Measurements from ENCODE around the gene IRF2.

Gene IRF2

DNA sequence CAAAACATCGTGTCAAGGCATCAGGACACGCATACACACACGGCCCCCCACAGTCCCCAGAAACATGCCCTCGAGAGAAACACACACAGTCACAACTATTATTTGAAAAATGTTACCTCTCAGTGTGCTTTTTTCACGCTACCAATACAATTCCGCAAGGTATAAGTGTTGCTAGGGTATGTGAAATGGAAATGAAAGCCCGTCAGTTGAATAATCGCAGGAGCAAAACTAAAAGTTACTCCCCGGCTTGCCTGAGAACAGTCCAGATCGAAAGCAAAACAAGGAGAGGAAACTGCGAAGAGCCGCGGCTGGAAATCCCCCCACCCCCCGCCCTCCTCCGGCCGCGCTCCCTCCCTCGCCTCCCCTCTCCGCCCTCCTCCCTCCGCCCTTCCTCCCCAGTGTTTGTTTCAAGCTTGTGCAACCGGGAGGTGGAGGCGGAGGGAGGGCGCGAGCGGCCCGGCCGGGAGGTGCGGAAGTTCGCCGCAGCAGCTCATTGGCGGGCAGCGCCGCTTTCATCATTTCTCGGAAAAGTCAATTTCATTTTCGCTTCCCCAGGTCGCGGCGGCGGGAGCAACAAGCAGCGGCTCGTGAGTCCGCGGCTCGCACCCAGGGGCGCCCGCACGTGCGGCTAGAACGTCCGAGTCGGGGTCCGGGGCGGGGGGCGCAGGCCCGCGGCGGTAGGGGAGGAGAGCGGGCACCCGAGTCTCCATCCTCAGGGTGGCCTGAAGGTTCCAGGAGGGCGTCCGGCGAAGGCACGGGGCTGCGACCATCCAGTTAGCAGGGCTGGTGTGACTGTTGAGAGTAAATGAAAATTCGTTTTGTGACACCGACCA, at the start of gene IRF2:
IRF2 (minus strand) TSS at position 288 of the 833 bp plus-strand sequence. CDS start 45,486 bp downstream, outside the sequence.
- peak; percentile 70 for DNase-seq

DNA sequence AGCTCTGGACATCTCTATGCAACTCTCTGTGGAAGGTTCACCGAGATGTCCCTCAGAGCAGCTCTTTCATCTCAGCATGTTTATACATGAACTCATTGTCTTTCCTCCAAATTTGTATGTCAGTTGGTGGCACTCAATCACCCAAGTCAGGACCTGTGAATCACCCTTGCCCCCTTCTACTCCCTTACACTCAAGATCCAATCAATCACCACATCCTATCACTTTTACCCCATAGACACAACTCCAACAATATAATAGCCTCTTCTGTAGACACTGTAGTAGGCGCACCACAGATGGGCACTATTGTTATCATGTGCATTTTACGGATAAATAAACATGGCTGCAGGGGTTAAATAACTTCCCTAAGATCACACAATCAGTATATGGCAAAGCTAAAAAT, 41.3 kb upstream of the IRF2 start:
- DNase-seq: no peak

DNA sequence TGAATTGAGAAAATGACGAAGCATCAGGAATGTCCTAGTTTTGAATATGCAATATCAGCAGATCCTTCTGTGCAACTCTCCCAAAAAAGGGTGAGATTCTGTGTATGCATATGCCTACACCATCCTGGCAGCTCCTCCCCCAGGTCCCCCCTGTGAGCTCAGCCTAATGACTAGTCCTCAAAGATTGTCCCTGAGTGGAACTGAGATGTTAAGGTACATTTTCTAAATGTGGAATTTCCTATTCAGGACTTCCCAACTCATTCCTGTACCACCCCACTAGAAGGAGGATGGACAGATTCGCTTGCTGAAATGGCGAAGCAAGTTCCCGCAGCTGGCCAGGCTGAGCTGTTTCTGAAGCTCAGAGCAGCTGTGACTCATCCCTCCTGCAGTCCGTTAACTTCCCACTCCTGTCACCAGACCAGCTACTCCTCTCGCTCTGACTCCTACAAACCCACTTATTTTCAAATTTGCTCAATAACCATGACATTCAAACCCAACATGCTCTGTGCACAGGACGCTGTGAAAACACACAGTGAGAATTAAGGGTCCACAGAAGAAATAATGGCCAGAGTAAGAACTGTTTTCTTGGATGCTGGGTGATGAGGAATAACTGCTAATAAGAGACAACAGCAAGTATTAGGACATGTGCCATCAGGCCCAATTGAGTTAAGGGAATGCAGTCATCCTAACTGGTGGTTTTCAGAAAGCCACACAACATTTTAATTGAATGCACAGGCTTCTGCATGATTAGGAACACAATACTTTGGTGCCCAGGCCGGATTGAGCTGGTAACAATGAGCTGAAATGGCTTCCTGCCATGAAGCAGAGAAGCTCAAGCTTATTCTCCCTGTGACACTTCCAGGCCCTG, 40.0 kb upstream of the IRF2 start:
- DNase-seq: no peak

DNA sequence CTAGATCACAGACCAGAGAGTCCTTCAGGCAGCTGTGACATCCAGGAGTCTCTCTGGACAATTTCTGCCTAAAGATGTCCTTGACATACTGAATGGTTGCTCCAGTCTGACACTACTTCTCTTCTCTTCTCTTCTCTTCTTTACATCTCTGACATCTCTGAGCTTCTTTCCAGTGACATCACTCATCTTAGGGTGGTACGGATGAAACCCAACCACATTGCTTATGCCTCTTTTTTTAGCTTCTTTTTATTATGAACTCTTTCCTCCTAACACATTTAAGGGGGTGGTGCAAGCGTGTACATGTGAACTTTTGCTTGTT, 39.4 kb upstream of the IRF2 start:
- DNase-seq: no peak

DNA sequence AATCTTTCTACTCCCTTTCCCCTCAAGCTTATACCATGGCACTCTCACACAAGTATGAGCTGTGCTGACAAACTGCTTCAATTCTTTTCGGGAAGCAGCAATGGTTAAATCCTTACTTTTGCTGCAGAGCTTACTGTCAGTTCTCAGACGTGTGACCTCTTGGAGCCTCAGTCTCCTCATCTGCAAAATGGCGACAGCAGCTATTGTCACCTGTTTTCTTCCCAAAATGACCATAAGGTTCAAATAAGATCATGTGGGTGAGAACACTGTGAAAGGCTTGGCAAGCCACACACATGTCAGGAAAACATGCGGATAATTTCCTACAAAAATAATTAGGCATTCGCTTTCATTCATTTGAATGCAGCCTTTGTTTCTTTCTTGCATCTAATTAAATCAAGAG, 36.8 kb upstream of the IRF2 start:
- DNase-seq: no peak

DNA sequence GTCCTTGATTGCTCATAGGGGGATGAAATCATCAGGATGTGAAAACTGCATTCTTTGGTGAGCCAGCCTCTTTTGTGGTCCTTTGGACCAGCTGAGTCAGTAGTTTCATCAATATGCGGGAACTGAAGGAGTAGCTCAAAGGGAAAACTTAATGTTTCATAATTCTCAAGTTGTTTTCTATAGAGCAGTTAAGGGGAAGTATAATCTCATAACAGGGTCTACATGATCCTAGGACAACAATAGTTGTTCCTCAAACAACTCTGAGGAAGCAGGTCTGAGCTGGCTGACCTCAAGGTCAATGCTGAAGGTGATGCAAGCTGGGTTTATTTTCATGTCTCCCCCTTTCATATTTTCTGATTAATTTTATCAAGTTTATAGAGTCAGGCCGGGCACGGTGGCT, 36.1 kb upstream of the IRF2 start:
- no peak for DNase-seq

DNA sequence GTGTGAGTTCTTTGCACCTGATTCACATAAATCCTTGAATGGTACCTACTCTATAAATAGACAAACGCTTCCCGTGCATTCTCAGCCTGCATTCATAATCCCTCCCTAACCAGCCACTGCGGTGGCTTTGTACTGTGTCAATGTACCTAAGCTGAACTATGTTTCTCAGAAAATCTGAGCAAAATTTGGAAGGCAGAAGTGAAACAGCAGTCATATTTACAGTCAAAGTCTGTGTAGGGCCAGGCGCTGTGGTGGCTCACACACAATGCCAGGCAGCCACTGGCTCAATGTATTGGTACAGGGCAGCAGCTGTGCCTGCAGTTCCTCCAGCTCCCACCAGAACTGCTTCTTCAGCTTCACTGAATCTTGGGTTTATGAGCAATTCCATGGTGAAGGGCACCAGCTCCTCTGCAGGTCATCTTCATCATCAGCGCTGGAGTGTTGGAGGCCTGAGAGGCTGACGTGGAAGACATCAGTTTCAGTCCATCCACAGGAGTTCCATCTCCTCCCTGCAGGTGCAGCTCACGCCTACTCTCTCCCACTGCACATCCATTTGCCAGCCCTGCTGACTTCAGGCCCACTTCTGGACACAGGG, 32.3 kb upstream of the IRF2 start:
- peak; percentile 2 for DNase-seq

DNA sequence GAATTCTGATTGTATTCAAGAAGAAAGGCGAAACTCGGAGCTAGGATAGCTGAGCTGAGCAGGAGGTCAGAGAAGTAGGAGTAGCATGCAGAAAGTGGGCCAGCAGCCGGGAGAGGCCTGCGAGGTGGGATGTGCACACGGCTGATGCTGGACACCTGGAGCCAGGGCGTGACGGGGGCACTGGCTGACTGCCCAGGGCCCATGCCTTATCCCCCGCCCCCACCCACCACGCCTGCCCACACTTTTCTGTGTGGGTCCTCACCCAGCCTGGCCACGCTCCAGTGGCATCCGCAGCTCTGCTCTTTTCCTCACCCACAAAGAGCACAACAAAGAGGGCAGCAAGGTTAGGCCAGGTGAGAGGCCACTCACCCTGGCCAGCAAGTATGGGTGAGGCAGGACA, 30.0 kb upstream of the IRF2 start:
- no peak for DNase-seq

DNA sequence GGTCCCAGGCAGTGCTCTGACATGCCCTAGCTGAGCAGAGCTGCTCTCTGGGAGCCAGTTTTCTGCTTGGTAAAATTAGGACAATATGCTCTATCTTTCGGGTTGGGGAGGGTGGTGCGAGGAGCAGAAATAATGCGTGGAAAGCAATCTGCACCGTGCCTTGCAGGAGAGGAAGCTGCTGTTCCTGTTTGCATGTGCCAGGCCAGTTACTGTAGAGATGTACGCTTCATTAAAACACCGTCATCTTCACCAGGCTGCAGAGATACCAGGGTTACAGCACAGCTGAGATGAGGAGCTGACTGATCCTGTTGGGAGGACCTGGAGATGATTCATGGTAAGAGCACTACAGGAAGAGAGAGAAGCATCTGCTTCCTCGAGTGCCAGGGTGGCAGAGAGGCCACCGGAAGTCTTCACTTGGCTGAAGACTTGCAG, 29.5 kb upstream of the IRF2 start:
- no peak for DNase-seq

DNA sequence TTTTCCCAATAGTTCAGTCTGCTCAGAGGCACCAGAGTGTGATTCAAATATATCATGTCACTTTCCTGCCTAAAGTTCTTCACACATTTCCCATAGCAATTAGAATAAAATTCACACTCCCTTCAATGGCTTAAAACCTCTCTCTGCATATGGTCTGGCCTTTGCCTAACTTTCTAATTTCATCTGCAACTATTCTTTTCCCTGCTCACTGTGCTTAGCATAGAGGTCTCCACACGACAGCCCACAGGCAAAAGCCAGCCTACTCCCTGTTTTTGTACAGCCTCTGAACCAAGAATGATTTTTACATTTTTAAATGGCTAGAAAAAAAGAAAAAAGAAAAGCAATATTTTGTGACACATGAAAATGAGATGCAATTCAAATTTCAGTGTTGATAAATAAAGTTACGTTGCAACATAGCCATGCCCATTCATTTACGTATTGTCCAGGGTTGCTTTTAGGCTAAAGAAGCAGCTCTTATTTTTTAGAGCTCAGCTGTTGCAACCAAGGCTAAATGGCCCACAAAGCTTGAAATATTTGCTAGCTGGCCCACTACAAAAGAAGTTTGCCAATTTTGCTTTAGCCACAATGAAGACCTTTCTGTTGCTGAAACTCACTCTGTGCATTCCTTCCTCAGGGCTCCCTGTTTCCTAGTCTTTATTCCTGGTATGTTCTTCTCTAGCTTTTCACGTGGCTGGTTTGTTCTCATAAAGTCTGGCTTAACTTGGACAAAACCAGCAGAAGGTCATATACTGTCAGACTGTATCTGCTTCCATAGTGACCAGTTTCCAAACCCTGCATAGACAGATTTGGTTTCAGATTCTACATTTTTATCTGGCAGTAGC, 26.6 kb upstream of the IRF2 start:
- no peak for DNase-seq

DNA sequence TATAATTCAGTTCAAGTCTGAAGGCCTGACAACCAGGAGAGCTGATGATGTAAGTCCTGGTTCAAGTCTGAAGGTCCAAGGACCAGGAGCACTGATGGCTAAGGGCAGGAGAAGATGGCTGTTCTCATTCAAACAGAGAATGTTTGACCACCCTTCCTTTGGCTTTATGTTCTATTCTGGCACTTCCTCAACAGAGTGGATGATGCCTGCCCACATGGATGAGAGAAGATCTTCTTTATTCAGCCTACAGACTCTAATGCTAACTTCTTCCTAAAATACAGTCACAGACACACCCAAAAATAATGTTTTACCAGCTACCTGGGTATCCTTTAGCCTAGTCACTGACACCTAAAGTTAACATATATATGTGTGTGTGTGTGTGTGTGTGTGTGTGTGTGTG, 25.6 kb upstream of the IRF2 start:
- DNase-seq: no peak

DNA sequence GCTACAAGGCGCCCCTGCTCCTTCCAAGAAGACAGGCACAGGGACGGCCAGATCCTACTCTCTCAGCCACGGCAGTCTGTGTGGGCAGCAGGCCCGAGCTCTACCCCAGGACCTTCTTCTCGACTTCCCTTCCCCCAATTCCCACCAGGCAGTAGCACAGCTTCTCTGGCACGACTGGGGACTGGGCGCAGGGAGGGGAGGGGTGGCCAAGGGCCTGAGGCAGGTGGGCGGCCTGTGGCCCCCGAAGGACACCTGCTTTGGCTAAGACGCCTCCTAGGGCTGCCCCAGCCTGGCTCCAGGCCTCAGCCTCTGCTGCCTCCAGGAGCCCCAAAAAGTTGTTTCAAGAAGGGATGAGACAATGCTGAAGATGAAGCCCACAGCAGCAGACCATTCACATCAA, 24.2 kb upstream of the IRF2 start:
- DNase-seq: no peak

DNA sequence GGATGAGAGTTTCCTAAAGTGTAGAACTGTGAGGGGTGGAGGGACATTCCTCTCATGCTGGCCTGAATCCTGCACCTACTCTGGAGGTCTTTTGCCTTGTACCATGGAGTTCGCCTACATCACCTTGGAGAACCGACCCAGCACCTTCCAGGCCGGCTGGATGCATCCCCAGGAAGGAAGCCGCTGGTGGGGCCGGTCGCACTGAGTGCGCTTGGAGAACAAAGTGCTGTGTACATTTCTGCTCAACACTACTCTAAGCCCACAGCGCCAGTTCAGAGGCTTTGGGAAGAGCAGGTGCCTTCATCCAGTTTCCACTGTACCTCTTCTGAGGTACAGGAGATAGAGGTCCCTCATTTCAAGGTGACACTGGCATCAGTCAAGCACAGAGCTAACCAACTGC, 15.4 kb upstream of the IRF2 start:
- no peak for DNase-seq

DNA sequence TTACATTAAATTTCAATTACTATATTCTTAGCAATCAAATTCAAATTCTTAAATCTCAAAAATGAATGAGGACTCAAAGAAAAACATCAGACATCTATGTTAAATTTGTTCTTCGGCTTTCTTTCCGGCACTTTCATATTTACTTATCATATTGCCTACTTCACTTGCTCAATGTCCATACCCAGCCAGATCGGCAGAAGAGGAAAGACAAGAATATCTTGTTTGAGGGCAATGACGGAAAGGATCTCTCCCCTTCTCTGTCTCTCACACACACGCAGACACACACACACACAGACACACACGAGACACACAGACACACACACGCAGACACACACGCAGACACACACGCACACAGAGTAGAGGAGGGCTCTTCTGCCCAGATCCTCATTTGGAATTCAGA, 13.2 kb upstream of the IRF2 start:
- DNase-seq: no peak

DNA sequence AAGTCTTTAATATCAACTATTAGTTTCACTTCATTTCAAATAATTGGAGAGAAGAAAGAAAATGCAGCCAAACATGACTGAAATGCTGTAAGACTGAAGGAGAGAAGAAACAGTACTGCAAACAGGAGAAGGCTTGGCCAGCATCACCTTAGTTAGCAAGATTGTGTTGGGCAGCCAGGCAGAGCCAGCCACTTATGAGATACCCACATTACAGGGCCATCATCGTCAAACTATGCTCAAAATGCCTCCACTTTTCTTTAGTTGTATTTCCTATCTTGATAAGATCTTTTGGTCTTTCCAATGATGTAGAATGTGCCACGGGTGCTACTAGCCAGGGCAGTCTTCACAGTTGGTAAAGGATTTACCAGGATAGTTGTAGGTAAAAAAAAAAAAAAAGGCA, 10.9 kb upstream of the IRF2 start:
- DNase-seq: no peak

DNA sequence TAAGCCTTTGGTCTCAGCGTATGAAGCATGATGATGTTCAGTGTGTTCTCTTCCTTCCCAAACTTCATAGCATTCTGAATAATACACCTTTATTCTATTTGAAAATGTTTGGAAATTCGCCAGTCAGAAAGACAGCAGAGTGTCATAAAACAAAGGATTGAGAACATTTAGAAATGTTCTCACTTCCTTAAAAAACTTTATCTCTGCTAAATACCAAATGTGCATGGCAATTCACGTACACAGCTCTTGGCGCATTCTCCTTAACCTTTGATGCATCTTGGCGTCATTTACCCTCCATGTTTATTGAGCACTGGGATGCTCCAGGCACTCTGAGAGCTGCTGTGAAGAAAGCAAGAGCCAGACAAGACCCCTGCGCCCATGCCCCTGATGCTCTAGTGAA, 7.2 kb upstream of the IRF2 start:
- DNase-seq: no peak

DNA sequence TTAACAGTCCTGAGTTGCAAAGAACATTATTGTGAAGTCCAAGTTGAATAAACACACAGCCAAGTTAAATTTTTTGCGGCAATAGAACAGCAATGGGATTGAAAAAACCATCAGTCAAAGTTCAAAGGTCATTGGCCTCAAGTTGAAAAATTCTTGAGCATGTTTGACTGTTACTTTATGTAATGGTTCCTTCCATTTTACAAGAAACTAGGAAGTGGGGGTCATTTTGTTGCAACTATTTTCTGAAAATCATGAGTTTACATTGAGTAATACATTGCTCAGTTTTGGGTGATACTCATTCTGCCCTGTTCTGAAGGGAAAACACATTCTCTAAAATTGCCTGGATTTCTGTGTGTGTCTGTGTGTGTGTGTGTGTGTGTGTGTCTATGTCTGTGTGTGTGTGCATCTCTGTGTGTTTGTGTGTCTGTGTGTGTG, 5.2 kb upstream of the IRF2 start:
- no peak for DNase-seq

DNA sequence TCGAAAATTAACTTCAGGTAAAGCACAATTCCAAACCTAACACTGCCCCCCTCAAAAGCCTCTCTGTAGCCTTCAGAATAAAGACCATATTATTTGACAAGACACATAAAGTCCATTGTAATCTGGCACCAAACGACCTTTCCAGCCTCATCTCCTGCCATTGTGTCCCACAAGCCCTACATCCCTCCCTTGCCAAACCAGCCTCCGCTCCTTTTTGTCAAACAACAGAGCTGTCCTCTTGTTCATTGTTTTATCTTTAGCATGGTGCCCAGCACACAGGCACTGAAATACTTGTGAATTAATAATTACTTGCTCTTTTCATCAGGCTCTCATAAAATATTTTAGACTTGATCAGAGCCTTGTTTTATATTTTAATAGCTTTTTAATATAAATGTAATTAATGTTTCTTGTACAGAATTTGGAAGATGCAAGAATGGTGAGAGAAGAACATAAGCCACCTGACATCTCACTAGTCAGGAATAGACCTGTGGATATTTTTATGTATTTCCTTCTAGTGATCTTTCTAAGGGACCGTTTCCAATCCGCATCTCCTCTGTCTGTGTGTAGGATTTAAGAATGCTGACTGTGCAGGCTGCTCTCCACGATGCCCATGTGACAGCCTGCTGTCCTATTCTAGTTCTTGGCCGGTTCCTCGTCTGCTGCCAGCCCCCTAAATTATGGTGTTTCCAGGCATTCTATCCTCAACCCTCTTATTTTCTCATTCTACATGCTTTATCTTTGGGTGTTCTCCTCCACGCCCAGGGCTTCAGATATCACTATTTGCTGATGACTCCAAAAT, 3.0 kb upstream of the IRF2 start:
- no peak for DNase-seq

DNA sequence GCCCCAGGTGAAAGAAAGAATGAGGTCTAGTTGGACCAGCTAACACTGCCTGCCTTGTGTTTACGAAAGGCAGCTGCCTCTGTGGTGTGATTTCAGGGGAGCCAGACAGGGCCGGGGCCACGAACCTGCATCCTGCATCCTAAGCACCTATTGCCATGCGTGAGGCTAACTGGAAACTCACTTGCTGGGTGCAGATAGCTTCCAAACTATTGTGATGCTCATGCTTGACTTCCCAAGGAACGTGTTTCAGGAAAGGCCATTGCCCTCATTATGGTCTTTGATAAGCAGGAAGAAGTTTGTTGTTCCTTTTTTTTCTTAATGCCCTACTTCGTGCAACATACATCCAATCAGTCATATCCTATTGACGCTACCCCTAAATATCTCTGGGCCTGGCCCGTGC, 2.3 kb upstream of the IRF2 start:
- DNase-seq: no peak

DNA sequence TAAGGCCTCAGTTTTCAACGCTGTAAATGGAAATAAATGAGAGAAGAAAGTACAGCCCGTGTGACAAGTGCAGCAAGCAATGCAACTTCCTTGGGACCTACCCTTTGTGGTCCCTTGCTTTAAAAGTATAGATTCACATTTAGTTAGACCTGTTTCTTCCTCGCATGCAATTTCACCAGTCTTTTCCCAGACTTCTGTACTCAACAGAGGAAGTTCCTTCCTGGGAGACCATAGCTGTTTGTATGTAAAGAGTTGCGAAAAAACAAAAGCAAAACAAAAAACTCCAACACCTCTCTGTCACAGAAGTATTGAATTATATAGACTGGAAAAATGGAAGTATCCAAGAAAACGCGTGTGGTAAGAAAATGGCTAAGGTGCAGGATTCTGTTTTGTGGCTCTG, 1.1 kb upstream of the IRF2 start:
- no peak for DNase-seq

DNA sequence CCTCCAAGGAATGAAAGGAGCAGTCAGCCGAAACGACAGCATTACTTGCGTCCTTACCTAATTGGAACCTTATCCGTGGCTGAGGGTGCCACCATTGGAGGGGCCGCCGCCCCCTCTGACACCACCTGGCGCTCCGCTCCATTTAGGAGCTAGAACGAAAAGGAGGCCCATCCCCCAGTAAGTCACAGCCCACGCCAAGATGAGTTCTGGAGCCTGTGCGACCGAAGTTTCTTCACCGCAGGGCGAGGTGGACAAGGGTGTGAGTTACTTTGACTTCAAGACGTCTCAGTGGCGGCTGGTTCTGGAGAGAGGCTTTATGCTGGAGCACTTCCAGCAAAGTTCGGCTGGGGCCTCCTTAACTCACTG, 729 bp upstream of the IRF2 start:
- no peak for DNase-seq

Data from NCI-H2171 treated with DMSO at 0.1 percent for 48 hours (cell line).